HEK293T (cell line): ENCODE measurements around the gene CST9L.

Experiments
- CTCF ChIA-PET: fragments of 350-600 bp; formaldehyde crosslinking; extraction: SDS; loops from one replicate; lab custom pipeline; 2021; ENCODE audit warnings: antibody characterized with exemption, inconsistent platforms; lab: Yijun Ruan, JAX
- POLR2A ChIA-PET: fragments of 350-600 bp; formaldehyde crosslinking; extraction: SDS; loops from one replicate; lab custom pipeline; 2020; ENCODE audit warnings: antibody characterized with exemption, inconsistent platforms; lab: Yijun Ruan, JAX
- DNase-seq: peaks from one replicate; pipeline ENCODE4 v3.0.0; 2012; ENCODE audit warnings: mixed read lengths; ENCODE audit errors: extremely low spot score
- ARNT ChIP-seq: fragments of 450-650 bp; IDR thresholded peaks from 2 replicates; pipeline ENCODE4 v1.6.1; 2017; ENCODE audit warnings: mild to moderate bottlenecking
- BHLHE40 ChIP-seq: fragments of 450-650 bp; IDR thresholded peaks from 2 replicates; pipeline ENCODE4 v1.6.1; 2016; ENCODE audit warnings: mild to moderate bottlenecking, moderate library complexity, borderline replicate concordance
- CTBP1 ChIP-seq: fragments of 450-650 bp; IDR thresholded peaks from 2 replicates; pipeline ENCODE4 v1.6.1; 2016; ENCODE audit warnings: borderline replicate concordance
- ELF4 ChIP-seq: fragments of 450-650 bp; IDR thresholded peaks from 2 replicates; pipeline ENCODE4 v1.6.1; 2017; ENCODE audit warnings: antibody characterized with exemption
- FOXA1 ChIP-seq: fragments of 450-650 bp; IDR thresholded peaks from 2 replicates; pipeline ENCODE4 v1.6.1; 2016; ENCODE audit warnings: mild to moderate bottlenecking
- FOXK2 ChIP-seq: fragments of 450-650 bp; IDR thresholded peaks from 2 replicates; pipeline ENCODE4 v1.6.1; 2016; ENCODE audit warnings: mild to moderate bottlenecking
- FOXM1 ChIP-seq: fragments of 450-650 bp; IDR thresholded peaks from 2 replicates; pipeline ENCODE4 v1.6.1; 2017; ENCODE audit warnings: mild to moderate bottlenecking, borderline replicate concordance
- HDGF ChIP-seq: fragments of 450-650 bp; IDR thresholded peaks from 2 replicates; pipeline ENCODE4 v1.6.1; 2017; ENCODE audit warnings: antibody characterized with exemption, borderline replicate concordance
- L3MBTL2 ChIP-seq: fragments of 450-650 bp; conservative IDR thresholded peaks from 2 replicates; pipeline ENCODE4 v1.6.1; 2016; ENCODE audit warnings: mild to moderate bottlenecking
- LEF1 ChIP-seq: fragments of 450-650 bp; IDR thresholded peaks from 2 replicates; pipeline ENCODE4 v1.6.1; 2017; ENCODE audit warnings: mild to moderate bottlenecking, borderline replicate concordance
- NFRKB ChIP-seq: fragments of 450-650 bp; IDR thresholded peaks from 2 replicates; pipeline ENCODE4 v1.6.1; 2016; ENCODE audit warnings: mild to moderate bottlenecking, moderate library complexity
- SP1 ChIP-seq: fragments of 450-650 bp; IDR thresholded peaks from 2 replicates; pipeline ENCODE4 v1.6.1; 2017
- SUZ12 ChIP-seq: fragments of 450-650 bp; IDR thresholded peaks from 2 replicates; pipeline ENCODE4 v1.6.1; 2016; ENCODE audit warnings: mild to moderate bottlenecking
- TARDBP ChIP-seq: fragments of 450-650 bp; IDR thresholded peaks from 2 replicates; pipeline ENCODE4 v1.6.1; 2016
- ZNF384 ChIP-seq: fragments of 450-650 bp; IDR thresholded peaks from 2 replicates; pipeline ENCODE4 v1.6.1; 2016
- TF ChIP-seq, protein P1 (sequence below): fragments of 450-650 bp; IDR thresholded peaks from 2 replicates; pipeline ENCODE4 v1.6.1; 2016

CST9L gene

DNA sequence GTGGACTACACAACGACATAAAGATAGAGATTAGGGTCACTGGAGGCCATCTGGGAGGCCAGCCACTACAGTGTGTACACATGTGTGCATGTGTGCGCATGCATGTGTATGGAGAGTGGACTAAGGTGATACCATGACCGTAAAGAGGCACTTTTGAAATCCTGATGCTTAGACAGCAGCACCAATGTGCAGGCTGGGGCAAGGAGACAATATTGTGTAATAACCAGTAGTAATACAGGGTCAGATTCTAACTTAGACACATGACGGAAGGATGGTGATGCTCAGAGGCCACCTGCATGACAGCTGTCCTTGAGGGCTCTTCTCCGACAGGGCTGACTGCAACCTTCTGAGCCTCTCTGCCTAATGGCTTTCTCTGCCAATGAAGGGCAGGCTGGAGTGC is 25.5 kb downstream of the CST9L start:
- ChIA-PET POLR2A (no interaction called here), CTCF (no interaction called here)
- DNase-seq = no peak
- TF ChIP-seq ZNF384 (no peak), SP1 (no peak), CTBP1 (no peak), FOXK2 (no peak), FOXA1 (no peak), ARNT (no peak), L3MBTL2 (no peak), ELF4 (no peak), NFRKB (no peak), TARDBP (no peak), FOXM1 (no peak), LEF1 (no peak), BHLHE40 (no peak), HDGF (no peak), SUZ12 (no peak)
- TF ChIP-seq, protein P1, sequence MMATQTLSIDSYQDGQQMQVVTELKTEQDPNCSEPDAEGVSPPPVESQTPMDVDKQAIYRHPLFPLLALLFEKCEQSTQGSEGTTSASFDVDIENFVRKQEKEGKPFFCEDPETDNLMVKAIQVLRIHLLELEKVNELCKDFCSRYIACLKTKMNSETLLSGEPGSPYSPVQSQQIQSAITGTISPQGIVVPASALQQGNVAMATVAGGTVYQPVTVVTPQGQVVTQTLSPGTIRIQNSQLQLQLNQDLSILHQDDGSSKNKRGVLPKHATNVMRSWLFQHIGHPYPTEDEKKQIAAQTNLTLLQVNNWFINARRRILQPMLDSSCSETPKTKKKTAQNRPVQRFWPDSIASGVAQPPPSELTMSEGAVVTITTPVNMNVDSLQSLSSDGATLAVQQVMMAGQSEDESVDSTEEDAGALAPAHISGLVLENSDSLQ = no peak

DNA sequence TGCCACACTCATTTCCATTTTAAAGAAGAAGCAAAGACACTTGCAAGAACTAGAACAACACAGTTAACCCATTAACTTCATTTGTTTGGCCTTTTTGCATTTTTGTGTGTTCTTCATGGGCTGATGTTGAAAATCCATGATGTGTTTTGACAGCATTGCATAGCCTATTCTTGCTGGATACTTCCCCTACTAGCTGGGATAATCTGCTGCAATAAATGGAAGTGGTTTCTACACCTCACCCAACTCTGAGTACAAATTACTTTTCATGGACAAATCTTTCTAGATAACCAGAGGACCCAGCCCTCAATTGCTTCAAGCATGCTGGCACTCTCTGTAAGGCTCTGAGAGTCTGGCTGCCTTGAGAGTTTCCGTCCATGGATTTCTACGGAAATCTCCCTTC is 26.5 kb downstream of the CST9L start:
- DNase-seq = no peak
- no peak for TF ChIP-seq TARDBP
- no peak for TF ChIP-seq BHLHE40
- TF ChIP-seq ELF4 = no peak
- no peak for TF ChIP-seq ZNF384
- TF ChIP-seq LEF1 = no peak
- no peak for TF ChIP-seq FOXK2
- no peak for TF ChIP-seq CTBP1
- TF ChIP-seq SUZ12 = no peak
- TF ChIP-seq L3MBTL2 = no peak
- TF ChIP-seq SP1 = no peak
- no peak for TF ChIP-seq FOXA1
- no peak for TF ChIP-seq ARNT
- TF ChIP-seq, protein P1 = no peak
- TF ChIP-seq HDGF = no peak
- TF ChIP-seq NFRKB = no peak
- ChIA-PET POLR2A (no interaction called here), CTCF (interaction anchor here (0.7 kb wide), 1 partner anchor 1836 kb away, joined by 3 read pairs; no protein-coding TSS in a partner anchor)

DNA sequence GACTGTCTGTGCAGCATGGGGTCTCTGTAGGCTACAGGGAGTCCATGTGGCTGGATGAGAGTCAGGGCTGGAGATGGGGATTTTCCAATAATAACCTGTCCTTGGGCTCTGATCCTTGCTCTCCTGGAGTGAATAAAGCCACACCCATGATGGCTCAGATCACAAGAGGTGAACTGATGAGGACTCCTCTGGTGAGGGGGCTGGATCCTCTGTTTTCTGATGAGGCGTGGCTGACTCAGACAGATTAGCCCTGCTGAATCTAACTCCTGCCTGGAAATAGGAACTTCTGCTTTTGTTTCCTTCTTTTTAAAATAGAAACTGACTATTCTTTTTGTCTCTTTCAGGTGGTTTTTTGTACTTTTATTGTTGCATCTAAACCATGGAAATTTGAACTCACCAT is 27.0 kb downstream of the CST9L start:
- POLR2A ChIA-PET = no interaction called here
- CTCF ChIA-PET = no interaction called here
- TF ChIP-seq FOXM1 = no peak
- no peak for TF ChIP-seq CTBP1
- TF ChIP-seq ZNF384 = no peak
- TF ChIP-seq SP1 = no peak
- TF ChIP-seq FOXK2 = no peak
- TF ChIP-seq BHLHE40 = no peak
- no peak for TF ChIP-seq NFRKB
- TF ChIP-seq HDGF = no peak
- no peak for TF ChIP-seq ELF4
- TF ChIP-seq ARNT = no peak
- TF ChIP-seq TARDBP = no peak
- no peak for TF ChIP-seq LEF1
- TF ChIP-seq FOXA1 = no peak
- TF ChIP-seq, protein P1 = no peak

GRCh38 chr20:23540624-23541023 is 27.7 kb downstream of the CST9L start:
- ChIA-PET CTCF (no interaction called here), POLR2A (no interaction called here)
- TF ChIP-seq CTBP1 (no peak), ELF4 (no peak), FOXA1 (no peak), ZNF384 (no peak), ARNT (no peak), L3MBTL2 (no peak), HDGF (no peak), TARDBP (no peak), NFRKB (no peak), BHLHE40 (no peak), FOXK2 (no peak), FOXM1 (no peak), SUZ12 (no peak), LEF1 (no peak), SP1 (no peak)
- TF ChIP-seq, protein P1 = no peak
- no peak for DNase-seq

More for the DNA sequence above, 27.0 kb downstream of the CST9L start:
- no peak for DNase-seq

GRCh38 chr20:23537030-23537429 is 31.3 kb downstream of the CST9L start:
- CTCF ChIA-PET = no interaction called here
- DNase-seq = no peak
- POLR2A ChIA-PET = no interaction called here
- no peak for TF ChIP-seq FOXA1
- TF ChIP-seq, protein P1 = no peak
- no peak for TF ChIP-seq ARNT
- no peak for TF ChIP-seq HDGF
- no peak for TF ChIP-seq BHLHE40
- no peak for TF ChIP-seq ZNF384
